AG04449 (cell line): ENCODE data around the gene MRPL34.

Experiments
- CTCF ChIA-PET: fragments of 350-600 bp; formaldehyde crosslinking; extraction: SDS; loops from one replicate; lab custom pipeline; 2021; ENCODE audit warnings: antibody characterized with exemption; lab: Yijun Ruan, JAX
- POLR2A ChIA-PET: fragments of 400-600, 350-600 bp; formaldehyde crosslinking; extraction: SDS; loops from one replicate; lab custom pipeline; 2020; ENCODE audit warnings: antibody characterized with exemption, inconsistent platforms; lab: Yijun Ruan, JAX
- DNase-seq: peaks from one replicate; pipeline ENCODE4 v3.0.0-alpha.2; 2010; ENCODE audit warnings: low read depth, low spot score
- H3K4me3 ChIP-seq: 2 replicates; pipeline ENCODE4 v1.5.1; 2011; ENCODE audit warnings: low read depth, mild to moderate bottlenecking, control low read depth, low read length
- TF ChIP-seq, protein P1 (sequence below): IDR thresholded peaks from one replicate; pipeline ENCODE4 v1.5.1; 2011; ENCODE audit warnings: mild to moderate bottlenecking, moderate library complexity, low read length, control low read depth, inconsistent platforms; ENCODE audit not compliant: insufficient read depth; ENCODE audit errors: missing control alignments

The MRPL34 gene

DNA sequence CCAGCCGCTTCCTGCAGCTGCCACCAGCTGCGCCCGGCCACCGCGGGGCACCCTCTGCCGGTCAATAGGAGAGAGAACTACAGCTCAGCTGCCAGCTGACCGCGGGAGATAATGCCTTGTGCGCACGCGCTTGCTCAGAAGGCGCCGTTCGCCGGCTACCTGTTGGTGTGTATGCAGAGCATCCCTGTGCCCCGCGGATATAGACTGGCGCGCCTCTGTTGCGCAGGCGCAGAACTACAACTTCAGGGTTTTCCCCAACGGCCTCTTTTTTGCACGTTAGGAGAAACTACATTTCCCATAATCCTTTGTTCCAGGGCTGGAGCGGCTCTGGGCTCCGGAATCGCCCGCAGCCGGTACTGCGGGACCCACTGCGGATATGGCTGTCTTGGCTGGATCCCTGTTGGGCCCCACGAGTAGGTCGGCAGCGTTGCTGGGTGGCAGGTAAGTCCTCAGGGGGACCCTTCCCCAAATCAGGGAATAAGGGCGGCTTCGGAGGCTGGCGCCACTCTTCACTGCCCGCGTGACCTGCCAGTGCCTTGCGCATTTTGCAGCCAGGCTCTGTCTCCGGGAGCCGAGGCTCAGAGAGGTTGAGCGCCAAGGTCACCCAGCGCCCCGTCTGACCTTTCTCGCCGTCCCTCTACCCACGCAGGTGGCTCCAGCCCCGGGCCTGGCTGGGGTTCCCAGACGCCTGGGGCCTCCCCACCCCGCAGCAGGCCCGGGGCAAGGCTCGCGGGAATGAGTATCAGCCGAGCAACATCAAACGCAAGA is at the start of gene MRPL34:
MRPL34 (plus strand) TSS at position 356 of the 768 bp plus-strand sequence; CDS start at position 377, 21 bp downstream.
- DNase-seq, result peak; percentile 94
- CTCF ChIA-PET, result interaction anchor here (0.8 to 5.7 kb wide), 13 partner anchors 8 to 237 kb away, joined by 3 to 69 read pairs (median 4); partner anchors contain the start of genes ANKLE1 and ANO8
- POLR2A ChIA-PET, result interaction anchor here (0.5 to 0.6 kb wide), 2 partner anchors 78 to 444 kb away, joined by 3 read pairs; no protein-coding TSS in a partner anchor
- TF ChIP-seq, protein P1, sequence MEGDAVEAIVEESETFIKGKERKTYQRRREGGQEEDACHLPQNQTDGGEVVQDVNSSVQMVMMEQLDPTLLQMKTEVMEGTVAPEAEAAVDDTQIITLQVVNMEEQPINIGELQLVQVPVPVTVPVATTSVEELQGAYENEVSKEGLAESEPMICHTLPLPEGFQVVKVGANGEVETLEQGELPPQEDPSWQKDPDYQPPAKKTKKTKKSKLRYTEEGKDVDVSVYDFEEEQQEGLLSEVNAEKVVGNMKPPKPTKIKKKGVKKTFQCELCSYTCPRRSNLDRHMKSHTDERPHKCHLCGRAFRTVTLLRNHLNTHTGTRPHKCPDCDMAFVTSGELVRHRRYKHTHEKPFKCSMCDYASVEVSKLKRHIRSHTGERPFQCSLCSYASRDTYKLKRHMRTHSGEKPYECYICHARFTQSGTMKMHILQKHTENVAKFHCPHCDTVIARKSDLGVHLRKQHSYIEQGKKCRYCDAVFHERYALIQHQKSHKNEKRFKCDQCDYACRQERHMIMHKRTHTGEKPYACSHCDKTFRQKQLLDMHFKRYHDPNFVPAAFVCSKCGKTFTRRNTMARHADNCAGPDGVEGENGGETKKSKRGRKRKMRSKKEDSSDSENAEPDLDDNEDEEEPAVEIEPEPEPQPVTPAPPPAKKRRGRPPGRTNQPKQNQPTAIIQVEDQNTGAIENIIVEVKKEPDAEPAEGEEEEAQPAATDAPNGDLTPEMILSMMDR, result peak; percentile 89
- H3K4me3 ChIP-seq, result peak within 1 kb of the TSS; percentile 75

DNA sequence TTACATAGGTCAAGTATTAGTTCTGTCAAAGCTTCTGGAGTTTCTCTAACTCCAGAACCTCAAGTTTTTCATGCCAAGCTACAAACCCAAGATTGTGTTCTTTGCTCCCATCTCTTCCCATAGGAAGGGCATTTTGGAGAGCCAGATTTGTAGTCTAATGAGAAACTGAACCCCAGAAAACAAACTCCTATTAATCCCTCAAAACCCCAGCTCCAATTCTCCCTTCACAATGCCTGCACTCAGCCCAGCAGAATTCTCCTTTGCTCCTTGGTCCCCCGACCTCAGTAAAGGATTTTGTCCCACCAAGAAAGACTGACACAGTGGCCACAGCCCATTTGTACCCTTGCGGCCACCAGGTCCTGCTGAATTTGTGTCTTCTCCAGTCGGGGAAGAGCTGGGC is 49.5 kb upstream of the MRPL34 start:
- TF ChIP-seq, protein P1, result no peak
- ChIA-PET POLR2A (no interaction called here), CTCF (interaction anchor here (1.1 kb wide), 1 partner anchor 26 kb away, joined by 3 read pairs; no protein-coding TSS in a partner anchor)

DNA sequence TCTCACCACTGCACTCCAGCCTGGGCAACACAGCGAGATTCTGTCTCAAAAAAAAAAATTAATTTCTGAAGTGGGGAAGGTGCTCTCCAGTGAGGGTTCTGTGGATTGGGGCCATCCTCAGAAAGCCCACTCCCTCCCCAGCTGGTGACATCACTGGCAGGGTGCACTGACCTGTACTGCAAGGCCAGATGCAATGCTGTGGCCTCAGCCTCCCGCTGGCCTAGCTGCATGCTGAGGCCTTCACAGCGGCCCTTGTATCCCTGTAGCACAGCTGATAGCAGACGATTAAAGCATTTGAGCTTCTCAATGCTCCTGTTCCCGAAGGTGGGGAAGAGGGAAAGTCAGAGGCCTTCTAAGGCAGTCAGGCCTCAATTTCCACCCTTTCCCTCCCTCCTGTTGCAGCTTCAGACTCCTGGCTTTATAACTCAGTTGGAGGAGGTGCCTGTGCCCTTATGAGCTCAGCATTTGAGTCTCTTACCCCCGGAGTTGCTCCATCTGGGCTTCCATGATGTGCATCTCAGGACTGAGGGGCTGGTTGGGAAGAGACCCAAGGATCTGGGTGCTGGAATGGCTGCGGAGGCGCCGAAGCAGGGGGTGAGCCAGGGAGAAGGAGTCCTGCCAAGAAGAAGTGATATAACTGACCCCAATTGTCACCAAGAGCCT is 46.4 kb upstream of the MRPL34 start:
- POLR2A ChIA-PET, result interaction anchor here (0.7 kb wide), 1 partner anchor 122 kb away, joined by 4 read pairs; no protein-coding TSS in a partner anchor
- H3K4me3 ChIP-seq, result no peak overlapping the region
- no peak for DNase-seq
- TF ChIP-seq, protein P1, result no peak
- CTCF ChIA-PET, result interaction anchor here (1.2 to 3.5 kb wide), 10 partner anchors 10 to 206 kb away, joined by 5 to 33 read pairs (median 6); partner anchors contain the start of genes ANO8 and MYO9B

More for the DNA sequence above, 49.5 kb upstream of the MRPL34 start:
- no peak overlapping the region for H3K4me3 ChIP-seq
- DNase-seq, result no peak

DNA sequence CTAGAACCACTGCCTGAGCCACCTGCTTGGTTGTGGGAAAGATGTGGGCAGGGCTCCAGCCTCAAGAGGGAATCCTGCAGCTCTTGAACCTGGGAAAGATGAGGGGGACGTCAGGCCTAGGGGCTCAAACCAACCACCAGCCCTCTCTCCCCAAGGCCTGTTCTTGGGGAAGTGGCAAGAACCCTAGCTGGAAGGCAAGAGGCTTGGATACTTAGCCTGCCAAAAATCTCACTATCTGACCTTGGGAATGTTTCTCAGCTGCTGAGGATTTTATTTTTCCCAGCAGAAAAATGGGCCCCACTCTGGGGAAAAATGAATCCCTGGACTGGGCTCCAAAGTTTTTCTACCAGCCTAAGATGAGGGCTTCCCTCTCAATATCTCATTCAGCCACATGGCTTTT is 45.7 kb upstream of the MRPL34 start:
- CTCF ChIA-PET, result interaction anchor here (0.7 to 3.5 kb wide), 22 partner anchors 8 to 596 kb away, joined by 3 to 33 read pairs (median 4); partner anchors contain the start of genes ANO8, MYO9B and OCEL1
- H3K4me3 ChIP-seq, result no peak overlapping the region
- POLR2A ChIA-PET, result no interaction called here
- TF ChIP-seq, protein P1, result no peak
- DNase-seq, result no peak

DNA sequence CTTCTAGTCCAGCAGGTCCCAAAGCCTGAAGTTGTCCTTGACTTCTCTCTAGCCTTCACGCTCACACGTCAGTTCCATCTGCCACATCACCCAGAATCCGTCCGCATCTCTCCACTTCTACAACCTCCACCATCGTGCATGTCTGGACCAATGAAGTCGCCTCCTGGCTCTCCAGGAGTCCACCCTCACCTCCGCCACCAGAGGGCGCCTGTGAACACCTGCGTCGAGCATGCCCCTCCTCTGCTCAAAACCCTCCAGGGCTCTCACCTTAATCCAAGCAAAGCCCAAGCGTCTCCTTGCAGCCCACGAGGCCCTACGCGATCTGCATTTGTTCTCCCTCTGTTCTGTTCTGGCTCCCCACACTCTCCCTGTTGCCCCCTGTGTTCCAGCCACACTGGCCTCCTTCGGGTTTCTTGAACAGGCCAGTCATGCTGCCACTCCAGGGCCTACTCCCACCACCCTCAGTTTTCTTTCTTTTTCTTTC is 44.8 kb upstream of the MRPL34 start:
- H3K4me3 ChIP-seq, result no peak overlapping the region
- TF ChIP-seq, protein P1, result peak; percentile 92
- ChIA-PET POLR2A (no interaction called here), CTCF (interaction anchor here (0.7 to 3.5 kb wide), 22 partner anchors 9 to 595 kb away, joined by 3 to 33 read pairs (median 3); partner anchors contain the start of genes MYO9B and OCEL1)
- DNase-seq, result no peak
